HG03442 (cell line): Measurements from ENCODE around the gene TMEM131.
"Not testable (repeated sequence)": the region's sequence is repeated elsewhere in the genome, so short reads cannot be mapped to it uniquely, and the experiment has no call there.

Experiments
- ATAC-seq: cut with Tn5 transposase; IDR thresholded peaks from one replicate; pipeline ENCODE4 v1.9.1; 2021; ENCODE audit warnings: mild to moderate bottlenecking, moderate library complexity; ENCODE audit not compliant: unreplicated experiment

TMEM131 gene

DNA sequence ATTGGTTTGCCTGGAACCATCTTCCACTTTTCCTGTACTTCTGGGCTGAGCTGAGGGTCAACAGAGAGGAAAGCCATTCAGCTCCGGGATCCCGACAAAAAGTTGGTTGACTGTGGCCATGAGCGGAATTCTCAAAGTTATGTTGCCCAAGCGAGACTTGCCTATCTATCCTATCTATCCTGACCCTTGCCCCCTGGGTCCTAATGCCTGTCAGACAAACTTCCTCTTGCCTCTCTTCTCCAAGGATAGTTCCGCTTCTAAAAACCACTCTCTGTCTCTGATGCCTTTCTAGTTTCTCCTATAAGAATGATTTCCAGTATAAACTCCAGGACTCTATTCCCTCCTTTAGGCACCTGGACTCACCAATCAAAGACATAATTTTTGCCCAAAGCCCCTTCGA, 173.9 kb downstream of the TMEM131 start:
- ATAC-seq = not testable (repeated sequence)

DNA sequence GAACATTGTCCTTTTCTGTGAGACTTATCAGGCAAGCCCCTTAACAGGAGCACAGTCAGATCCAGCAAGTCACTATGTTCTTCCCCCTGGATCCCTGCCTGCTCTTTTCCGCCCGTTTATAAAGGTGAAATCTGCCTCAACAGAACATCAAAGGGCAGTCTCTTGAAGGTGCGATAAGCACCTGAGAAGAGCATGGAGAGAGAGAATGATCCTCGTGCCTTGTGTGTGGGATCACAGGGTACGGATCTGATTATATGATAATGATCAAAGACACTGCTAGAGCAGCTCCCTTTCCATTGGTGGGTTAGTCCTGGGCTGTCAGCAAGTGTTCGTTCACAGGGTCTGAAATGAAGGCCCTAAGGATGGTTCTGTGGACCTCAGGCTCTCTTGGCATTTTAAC, 176.0 kb downstream of the TMEM131 start:
- no peak for ATAC-seq

- ATAC-seq = no peak
Observed at GRCh38 chr2:97816411-97816810, 179.3 kb downstream of the TMEM131 start.

DNA sequence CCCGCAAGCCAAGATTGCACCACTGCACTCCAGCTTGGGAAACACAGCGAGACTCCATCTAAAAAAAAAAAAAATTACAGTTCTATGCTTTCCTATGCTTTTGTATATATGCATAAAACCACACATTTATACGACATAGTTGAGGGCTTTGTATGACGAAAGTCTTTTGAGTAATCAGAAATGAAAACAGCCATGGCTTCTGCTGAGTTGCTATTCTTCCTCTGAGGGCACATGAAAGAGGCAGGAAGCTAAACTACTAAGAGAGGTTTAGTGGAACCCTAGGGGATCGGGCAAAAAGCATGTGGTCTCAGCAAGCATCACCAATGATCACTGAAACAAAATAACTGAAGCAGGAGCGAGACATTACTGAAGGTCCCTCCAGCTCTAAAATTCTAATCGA, 182.8 kb downstream of the TMEM131 start:
- no peak for ATAC-seq

DNA sequence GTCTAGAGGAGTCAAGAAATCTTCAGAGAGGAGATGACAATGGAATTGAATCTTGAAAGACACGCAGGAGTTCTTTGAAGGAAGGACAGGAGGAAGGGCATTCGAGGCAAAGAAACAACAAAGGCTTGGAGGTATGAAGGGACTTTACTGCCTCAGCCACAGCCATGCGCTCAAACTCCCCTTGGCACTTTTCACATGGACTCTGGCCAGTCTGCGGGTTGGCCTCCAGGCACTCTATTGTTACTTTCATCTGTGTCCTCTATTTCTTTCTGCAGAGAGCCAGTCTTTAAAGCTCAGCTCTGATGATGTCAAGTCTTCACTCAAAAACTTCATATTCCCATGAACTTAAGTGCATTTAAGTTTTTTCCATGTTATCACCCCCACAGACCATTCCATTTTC, 186.9 kb downstream of the TMEM131 start:
- no peak for ATAC-seq

GRCh38 chr2:97806738-97807618, 188.8 kb downstream of the TMEM131 start:
- no peak for ATAC-seq

- no peak for ATAC-seq
Observed at GRCh38 chr2:97805776-97806175, 190.0 kb downstream of the TMEM131 start.

DNA sequence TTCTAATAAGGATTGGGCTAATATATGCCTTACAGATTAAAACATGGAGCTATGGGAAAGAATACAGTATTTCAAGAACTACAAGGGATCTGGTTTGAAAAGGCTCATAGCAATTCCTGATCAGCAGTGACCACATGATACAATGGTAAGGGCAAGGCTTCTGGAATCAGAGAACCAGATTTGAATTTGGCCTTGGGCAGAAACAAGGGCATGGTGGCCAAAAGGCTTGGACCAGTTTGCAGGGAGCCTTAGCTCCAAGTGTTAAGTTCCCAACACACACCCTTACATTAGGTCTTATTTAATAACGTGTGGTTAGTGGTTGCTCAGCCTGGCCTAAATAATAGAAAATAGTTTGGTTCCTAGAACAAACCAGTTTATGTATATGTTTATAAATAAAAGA, 194.7 kb downstream of the TMEM131 start:
- no peak for ATAC-seq

DNA sequence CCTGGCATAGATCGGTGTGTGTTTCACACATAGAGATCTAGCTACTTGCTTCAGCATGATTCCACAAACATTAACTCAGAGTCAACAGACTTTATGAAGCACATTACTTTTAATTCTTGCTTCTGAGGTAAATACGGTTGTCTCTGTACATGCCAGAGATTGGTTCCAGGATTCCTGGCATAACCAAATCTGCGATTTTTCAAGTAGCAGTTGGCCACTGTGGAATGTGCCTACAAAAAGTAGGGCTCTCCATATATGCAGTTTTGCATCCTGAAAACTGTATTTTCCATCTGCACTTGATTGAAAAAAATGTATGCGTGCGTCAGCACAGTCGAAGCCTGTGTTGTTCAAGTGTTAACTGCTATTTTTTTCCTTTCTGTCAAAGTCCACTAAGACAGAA, 197.3 kb downstream of the TMEM131 start:
- ATAC-seq = no peak

- ATAC-seq = no peak
Observed at GRCh38 chr2:97797355-97797754, 198.4 kb downstream of the TMEM131 start.

DNA sequence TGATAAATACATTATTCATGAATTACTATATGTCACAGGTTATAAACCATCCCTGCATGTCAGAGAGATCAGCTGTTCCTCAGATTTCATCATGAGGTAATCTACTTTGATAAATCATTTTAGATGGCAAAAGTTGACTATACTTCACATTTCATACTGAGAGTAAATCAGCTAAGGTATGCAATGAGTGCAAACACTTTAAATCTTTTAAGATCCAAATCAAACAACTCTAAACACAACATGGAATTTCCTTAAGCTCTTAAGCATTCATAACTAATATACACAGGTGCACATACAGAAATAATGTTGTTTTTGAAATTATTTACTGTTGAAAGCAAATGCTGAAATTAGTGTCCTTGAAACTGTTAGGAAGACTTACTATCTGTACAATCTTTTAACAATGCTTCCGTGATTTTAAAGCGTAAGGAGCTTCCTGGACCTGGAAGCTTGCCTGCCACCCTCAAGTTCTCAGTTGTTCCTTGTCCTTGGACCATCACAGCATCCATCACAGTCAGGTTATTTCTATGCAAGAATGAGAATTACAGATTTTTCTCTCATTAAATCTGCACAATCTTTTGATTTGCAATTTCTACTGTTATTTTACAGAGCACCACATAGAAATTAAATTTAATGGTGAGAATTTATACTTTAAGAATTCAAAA, 199.2 kb downstream of the TMEM131 start:
- ATAC-seq = no peak

DNA sequence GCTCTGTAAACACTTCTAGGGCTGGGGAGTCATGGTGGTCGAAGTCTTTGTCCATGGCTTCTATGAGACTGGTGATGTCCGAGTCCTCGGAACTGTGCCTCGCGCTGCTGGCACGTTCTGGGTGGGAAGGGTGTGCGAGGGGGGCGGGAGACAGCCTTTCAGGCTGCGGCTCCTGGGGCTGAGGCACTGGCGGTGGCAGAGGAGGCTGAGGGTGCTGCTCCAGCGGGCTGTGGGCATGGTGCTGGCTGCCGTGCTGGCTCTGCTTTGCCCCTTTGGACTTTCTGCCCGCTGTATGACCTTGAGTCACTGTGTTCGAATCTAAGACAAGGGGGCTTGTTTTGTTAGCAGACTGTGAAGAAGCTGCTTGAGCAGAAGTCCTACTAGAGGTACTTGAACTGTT, 203.3 kb downstream of the TMEM131 start:
- no peak for ATAC-seq

DNA sequence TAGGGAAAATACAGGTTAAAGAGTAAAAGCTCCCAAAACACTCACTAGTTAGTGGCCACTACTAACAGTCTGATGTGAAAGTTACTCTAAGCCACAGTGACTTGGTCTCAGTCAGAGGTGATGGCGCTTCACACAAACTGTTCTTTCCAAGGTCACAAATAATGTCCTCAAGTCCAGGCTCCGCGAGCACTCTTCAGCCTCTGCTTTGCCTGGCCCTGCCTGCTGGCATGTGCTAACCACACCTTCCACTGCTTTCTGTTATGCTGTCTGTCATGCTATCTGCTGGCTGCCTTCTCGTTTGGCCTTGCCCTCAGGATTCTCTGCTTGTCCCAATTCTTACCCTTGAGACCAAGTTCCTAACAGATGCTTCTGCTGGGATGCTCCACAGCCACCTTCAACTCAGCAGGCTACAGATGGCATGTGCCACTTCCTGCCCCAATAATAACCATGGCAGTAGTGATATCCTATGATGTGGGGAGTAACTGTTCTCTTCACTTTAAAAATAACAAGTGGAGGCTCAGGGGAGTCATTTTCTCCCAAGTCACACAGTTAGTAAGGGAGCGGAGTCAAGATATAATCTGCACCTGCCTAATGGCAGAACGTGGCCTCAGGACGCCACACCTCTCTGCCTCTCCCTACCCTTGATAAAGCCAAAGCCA, 206.6 kb downstream of the TMEM131 start:
- no peak for ATAC-seq

- ATAC-seq = no peak
Observed at GRCh38 chr2:97785818-97786217, 209.9 kb downstream of the TMEM131 start.

- ATAC-seq = no peak
Observed at GRCh38 chr2:97784953-97785352, 210.8 kb downstream of the TMEM131 start.

GRCh38 chr2:97781981-97782380, 213.8 kb downstream of the TMEM131 start:
- ATAC-seq = no peak

DNA sequence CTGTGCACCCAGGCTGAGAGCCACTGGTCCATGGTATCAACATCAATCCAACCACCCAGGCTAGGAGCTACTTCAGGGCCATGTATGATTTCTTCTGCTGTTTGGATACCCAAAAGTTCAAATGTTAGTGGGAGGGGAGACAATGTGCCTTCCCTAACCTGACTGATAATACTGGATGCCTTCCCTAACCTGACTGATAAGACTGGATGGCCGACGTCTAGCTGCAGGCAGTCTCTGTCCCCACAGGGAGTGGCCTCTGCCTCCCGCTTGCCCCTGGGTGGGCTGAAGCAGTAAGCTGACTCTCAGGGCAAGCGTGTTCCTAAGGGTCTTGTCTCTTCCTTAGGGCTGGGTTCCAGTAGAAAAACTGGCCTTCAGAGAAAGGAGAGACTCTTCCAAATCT, 216.6 kb downstream of the TMEM131 start:
- no peak for ATAC-seq

GRCh38 chr2:97775074-97775473, 220.7 kb downstream of the TMEM131 start:
- no peak for ATAC-seq

DNA sequence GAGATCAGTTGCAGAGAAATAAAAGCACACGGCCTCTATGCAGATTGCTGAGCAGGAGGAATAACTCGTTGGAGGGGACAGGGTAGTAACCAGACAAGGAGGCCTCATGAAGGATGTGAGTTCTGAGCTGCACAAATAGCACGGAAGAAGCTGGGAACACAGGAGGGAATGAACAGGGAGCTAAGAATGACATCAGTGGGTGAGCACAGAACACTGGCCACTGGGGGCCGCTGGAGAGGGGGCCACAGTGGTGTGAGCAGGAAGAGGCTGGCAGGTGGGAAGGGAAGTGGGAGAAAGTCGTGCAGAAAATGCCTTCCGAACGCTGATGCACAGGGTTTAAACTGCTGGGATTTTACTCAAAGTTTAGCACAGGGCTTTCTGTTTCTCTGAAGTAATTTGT, 221.3 kb downstream of the TMEM131 start:
- ATAC-seq = no peak

- no peak for ATAC-seq
Observed at GRCh38 chr2:97770445-97770844, 225.3 kb downstream of the TMEM131 start.

DNA sequence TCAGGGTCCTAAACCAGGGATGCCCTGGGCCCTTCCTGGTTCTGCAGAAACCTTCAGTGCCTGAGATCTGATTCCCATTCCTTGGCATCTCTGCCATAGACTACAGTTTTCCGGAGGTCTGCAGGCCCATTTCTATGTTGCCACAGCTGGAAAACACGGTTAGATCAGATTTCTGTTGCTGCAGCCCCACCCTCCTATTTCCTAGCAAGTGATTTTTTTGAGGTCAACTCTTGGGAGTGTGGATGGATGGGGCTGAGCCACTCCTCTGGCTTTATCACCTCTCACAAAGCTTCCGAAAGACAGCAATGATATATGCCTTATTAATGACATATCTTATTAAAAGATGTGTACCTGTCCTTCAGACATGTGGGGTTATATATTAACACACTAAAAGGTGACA, 226.0 kb downstream of the TMEM131 start:
- ATAC-seq = no peak

DNA sequence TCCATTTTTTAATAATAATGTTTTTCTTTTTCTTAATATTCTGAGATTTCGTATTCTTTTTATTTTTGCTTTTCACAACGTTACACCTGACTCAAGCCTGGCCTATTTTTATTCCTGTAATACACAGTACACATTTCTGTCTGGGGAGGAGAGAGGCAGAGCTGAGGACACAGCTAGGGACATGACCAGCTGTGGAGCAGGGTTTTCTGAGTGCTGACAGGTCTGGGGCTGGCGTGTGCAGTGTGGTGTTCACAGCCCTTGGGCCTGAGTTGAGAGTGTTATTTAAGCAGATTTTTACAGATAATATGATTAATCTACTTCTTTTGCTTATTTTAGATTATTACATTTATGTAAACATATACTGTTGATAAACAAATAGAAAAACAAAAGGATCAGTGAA, 226.4 kb downstream of the TMEM131 start:
- no peak for ATAC-seq
